Activated CD4-positive, alpha-beta T cell treated with anti-CD3 and anti-CD28 coated beads, Interleukin-2, Interleukin-6, amounts not matched to agents 100 ng/mL and 50 ng/mL, durations not matched to agents 16 hours and 8 hours (primary cell): ENCODE data around the gene RRAD.
A peak's percentile ranks its signal among the peaks of the same experiment; 100 is the strongest.

ENCODE experiments used
- DNase-seq: peaks from one replicate; pipeline ENCODE4 v3.0.0-alpha.2; 2020

RRAD gene

DNA sequence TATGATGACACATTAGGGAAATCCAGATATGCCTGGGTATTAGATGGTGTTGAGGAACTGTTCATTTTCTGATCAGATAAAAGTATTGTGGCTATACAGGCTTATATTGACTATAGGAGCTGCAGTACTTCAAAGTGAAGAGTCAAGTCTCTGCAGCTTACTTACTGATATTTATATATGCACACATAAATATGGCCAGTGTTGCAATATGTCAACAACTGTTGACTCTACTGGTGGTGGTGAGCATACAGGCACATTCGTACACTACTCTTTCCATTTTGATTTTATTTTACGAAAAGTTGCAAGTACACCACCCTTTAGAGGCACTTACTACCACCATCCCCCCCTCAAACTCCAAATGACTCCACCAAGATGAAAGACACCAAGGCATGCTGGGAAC is 6.3 kb upstream of the RRAD start:
- DNase-seq, result no peak

DNA sequence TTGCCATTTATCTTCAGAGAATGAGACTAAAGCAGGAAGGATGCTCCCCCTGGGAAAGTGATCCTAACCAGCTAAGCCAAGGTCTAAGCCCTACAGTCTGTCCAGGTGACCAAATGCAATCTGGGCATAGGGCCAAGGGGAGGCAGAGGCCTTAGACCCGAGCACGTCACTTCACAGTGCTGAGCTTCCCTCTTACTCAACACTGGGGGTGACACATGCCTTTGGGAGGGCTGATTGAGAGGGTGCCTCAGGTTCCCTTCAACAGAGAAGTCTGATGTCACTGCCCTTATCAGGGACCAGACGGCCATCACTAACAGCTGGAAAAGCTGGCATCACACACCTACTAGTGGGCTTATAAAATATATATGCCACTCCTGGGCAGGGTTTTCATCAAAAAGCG is 4.9 kb upstream of the RRAD start:
- DNase-seq, result no peak

DNA sequence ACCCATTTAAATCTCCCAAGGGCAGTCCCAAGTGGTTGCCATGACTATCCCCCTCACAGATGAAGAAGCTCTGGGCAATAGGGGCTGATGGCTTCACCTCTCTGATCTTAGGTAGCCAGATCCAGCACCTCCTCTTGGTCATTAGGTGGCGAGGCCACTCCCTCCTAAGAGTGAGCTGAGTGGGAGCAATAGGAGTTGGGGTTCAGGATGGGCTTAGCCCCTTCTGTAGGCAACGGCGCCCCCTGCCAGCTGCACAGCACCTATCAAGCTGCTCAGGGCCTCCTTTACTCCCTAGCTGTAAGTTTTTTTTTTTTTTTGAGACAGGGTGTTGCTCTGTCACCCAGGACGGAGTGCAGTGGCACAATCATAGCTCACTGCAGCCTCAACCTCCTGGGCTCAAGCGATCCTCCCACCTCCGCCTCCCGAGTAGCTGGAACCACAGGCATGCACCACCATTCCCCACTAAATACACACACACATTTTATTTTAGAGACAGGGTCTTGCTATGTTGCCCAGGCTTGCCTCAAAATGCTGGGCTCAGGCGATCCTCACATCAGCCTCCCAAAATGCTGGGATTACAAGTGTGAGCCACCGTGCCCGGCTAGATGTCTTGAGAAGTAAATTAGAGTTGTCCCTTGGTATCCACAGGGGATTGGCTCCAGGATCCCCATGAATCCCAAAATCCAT is 3.5 kb upstream of the RRAD start:
- peak; percentile 58 for DNase-seq

DNA sequence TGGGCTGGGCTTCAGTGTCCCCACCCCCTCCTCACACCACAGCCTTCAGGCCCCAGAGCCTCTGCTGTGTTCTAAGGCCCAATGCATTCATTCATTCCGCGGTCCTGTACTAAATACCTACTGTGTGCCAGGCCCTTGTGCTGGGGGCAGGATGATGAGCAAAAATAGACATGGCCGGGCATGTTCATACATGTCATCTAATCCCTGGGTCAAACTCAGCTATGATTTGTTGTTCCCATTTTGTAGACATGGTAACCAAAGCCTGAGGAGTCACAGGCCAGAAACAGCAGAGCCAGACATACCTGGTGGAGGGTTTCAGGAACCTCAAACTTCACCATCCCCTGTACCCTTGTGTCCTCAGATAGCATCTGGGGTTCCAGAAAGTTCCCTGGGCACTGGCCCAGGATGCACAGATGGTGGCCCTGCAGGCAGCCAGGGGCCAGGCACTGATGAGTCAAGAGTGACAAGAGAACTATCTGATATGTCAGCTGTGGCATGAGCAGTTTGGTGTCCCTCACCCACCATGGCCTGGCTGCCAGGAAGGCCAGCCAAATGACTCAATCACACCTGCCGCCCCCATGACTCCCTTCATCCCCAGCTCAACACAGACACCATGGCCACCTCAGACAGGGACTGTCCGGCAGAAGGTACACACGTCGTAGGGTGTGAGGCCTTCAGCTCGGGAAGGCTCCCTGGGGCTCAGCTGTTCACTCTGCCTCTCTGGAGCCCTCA is 2.7 kb upstream of the RRAD start:
- DNase-seq, result no peak

DNA sequence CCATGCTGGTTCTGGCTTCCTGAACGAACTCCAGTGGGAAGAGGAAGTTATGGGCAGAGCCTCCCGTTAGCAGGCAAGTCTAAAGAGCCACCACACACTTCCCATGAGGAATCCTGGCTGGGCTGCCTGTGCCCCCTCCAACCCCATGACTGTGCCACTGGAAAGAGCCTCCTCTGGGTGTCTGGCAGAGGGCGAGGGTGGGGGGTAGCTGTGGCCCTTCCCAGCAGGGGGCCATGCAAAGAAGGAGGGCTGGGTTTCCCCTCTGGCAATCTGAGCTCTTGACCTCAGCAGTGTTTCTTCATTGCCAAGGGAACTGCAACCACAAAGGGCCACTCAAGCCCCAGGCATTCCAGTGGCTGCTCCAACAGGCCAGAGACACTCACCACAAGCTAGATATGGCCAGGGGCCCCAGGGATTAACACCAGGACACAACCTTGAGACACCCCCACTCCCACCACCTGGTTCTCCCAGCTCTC is 1.7 kb upstream of the RRAD start:
- DNase-seq, result no peak

DNA sequence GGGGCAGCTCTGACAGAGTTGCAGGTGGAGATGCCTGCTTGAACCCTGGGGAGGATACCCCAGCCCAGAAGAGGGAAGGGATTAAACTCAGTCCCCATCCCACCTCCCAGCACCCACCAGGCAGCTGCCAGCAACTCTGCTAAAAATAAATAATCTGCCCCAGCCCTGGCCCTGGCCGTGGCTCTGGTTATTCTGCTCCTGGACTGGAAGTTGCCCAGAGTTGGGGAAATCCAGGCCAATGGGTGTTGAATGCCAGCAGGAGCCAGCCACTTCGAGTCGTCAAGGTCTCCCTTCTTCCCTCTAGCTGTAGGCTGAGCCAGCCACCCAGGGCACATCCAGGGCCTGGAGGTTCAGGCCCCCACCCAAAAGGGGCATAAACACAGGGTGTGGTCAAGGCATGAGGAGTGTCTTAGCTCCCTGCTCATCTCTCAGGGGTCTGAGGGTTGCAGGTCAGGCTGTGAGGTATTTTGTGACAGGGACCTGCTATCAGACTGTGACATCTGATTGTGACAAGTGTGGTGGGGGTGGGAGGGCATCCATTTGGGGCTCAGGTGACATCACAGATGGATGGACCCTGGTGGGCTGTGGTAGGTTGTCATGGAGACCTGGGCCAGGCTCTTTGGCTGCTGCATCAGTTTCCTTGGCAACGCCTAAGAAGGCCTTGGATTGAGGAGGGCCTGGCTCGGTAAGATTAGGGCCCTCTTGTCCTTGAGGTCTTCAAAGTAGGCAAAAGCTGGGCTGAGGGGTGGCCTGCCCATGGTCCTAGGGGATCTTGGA is 1.0 kb upstream of the RRAD start:
- no peak for DNase-seq

DNA sequence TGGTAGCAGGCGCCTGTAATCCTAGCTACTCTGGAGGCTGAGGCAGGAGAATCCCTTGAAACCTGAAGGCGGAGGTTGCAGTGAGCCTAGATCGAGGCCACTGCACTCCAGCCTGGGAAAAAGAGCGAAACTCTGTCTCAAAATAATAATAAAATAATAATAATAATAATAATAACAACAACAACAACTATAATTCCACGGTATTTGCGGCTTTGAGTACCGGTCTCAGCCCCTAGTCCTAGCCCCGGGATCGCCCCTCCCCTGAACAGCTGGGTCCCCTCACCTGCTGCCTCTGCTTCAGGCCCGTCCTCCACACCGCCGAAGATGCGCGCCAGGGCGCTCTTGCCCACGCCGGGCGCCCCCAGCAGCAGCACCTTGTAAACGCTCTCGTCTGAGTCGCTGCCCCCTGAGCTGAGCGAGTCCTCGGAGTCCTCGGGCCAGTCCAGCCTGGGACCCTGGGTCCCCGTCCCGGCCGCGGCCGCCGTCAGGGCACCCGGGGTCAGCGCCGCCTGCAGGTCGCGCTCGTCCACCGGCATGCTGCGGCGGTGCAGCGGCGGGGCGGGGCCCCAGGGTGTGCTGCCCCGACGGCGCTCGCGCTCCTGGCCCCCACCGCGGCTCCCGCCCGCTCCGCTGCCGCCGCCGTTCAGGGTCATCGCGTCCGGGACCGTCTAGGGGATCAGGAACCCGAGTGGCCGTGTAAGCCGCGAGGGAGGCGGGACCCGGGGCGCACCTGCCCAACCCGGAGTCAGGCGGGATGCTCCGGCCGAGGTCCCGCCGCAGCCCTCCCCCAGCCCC is 611 bp downstream of the RRAD start:
- peak; percentile 44 for DNase-seq

DNA sequence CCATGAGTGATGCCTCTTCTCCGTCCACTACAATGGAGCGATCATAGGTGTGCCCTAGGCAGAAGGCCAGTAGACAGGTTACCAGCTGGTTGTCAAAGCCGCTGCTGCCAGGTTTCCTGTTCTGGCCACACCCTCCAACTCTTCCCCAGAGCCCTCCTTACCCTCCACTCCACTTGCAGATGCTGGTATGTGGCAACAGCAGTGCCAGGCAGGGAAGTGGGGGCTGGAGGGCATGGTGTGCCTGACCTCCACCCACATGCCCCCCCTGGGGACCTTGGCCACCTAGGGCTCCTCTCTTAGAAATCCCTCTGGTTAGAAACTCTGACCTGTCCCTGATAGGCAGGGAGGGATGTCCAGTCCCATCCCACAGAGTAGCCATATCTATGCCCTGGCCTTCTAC is 1.5 kb downstream of the RRAD start:
- DNase-seq, result no peak

DNA sequence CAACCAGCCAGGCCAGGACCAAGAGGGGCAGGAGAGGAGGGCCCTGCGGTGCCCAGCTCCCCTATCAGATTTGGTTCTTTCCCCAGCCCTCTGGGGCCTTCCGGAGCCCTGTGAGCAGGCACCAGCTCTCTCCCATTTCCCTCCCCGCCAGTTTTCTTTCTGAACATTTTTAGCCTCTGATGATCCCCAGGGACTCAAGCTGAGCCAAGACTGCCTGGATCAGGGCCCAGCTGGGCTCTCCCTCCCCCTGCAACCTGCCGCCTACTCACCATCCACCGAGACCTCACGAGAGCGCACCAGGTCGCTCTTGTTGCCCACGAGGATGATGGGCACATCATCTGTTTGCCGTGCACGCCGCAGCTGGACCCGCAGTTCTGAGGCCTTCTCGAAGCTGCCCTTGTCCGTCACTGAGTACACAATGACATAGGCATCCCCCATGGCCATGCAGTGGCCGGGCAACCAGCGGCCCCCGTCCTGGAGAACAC is 2.0 kb downstream of the RRAD start:
- no peak for DNase-seq

DNA sequence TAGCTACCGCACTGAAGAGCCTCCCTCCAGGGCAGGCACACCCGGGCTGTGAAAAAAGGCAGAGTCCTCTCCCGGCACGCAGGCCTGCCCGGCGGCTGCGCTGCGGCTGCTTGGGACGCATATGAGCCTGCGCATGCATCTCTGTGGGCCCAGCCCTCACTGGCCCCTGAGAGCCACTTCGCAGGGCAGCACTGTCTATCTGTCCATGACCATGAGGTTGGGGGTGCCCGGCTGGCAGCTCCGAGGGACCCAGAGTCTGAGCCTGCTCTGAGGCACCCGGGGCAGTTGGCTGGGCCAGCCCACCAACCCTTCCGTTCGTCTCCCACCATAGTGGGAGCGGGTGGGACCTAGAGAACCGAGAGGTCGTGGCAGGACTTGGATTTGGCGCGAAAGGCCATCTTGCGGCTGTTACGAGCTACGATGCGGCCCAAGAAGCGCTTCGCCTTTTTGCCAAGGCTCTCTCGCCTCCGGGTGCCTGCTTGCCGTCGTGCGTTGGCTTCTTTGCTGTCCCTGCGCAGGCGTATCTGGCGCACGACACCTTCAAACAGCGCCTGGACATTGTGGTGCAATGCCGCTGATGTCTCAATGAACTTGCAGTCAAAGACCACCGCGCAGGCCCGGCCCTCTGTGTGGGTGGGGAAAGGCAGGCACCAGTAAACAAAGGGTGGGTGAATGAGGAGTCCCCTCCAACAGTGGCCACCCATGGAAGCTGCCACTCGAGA is 3.4 kb downstream of the RRAD start:
- DNase-seq, result no peak

DNA sequence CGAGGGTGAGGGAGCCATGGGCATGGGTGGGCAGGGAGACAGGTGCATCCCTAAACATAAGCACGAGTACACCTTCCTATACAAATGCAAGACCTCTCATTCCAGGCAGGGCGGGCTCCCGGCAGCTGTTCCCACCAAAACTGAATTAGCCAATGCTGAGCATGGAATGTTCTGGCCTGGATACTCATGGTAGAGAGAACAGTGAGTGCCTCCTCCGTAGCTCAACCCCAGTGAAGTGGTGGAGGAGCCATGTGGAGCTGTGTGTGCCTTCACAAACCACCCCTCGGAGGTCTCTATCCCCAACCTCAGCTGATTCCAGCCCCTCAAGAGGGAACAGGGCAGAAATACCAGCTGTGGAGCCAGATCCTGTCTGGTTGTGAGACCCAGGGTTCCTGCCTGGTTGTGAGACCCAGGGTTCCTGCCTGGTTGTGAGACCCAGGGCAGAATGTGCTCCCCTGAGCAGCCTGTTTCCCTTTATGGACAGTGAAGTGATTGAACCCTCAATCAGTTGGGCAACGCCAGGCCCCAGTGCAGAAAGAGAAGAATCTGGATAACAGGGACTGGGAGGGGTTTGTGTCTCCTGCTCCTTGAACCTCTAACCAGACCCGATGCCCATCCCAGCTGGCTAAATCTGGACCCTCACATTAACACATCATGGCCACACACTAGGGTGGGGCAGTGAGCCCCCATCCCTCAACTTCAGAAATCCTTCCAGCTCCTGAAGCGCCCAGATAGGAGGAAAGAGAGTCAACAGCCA is 4.2 kb downstream of the RRAD start:
- DNase-seq, result no peak

DNA sequence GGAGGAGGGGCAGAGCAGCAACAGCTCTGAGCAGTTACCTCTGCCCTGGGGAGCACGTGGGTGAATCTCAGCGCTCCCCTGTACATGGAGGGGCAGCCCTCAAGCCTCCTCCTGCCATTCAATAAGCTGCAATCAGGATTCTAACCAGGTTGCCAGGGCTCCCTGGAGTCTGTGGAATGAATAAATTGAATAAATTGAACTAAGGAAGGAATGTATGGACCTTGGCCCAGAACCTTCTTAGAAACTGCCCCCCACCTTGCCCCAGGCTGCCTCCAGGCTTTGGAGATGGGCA is 5.1 kb downstream of the RRAD start:
- DNase-seq, result no peak

DNA sequence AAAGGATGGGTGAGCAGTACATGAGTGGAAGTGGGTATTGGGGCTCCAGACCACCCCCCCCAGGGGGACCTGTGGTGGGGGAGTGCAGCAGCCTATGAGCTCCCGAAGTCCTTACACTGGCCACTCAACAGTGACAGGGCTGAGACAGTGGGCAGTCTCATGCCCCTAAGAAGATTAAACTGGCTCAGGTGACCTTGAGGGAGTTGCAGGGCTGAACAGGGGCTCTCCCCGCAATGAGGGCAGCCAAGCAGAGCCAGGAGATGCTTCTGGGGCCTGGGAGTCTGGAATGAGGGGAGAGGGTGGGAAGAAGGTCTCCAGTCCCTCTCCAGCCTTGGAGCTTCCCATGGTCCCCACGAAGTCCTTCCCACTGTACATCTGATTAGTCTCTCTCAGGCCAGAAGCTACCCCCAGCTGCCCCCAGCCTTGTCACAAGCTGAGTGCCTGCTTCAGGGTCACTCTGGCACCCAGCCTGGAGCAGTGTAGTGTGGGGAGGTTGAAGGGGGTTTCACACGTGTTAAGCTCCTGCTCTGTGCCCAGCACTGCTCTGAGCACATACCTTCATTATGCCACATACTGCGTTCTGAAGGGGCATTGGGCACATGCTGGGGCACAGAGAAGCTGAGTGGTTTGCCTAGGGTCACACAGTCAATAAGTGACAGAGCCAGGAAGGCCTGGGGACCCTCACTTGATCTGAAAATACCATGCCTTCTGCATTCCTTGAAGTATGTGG is 5.6 kb downstream of the RRAD start:
- no peak for DNase-seq

DNA sequence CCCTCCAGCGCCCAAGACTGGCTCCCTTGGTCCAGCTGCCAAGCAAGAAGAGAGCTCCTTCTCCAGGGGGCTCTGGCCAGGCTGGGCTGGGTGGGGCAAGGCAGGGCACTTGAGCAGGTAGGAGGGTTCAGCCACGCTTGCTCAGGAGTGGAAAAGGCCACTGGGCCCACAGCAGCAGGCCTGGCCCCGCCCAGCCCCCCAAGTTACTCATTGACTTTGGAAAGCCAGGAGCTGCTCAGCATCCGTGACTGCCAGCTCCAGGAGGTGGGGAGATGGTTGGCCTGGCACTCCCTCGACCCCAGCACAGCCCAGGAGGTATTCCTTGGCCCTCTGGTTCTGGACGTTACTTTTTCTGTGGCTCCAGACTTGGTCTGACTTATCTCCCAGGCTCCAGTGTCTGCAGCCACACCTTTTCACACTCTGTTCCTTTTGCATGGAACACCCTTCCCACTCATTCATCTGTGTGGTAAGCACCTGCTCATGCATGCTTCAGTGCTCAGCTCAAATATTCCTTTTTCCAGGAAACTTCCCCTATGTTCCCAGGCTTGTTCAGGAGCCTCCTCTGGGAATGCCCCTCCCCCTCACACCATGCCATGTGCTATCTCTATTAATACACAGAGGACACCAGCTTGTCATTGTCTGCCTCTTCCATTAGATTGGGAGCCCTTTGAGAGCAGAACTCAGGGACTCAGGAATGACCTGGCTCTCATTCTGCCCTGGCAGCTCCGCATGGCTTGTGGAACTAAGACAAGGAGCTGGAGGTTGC is 6.3 kb downstream of the RRAD start, which contains the start of gene CDH16:
Gene CDH16 (minus strand): TSS at position 83 of the 766 bp plus-strand sequence. CDS start 820 bp downstream, outside the sequence.
- DNase-seq, result no peak

DNA sequence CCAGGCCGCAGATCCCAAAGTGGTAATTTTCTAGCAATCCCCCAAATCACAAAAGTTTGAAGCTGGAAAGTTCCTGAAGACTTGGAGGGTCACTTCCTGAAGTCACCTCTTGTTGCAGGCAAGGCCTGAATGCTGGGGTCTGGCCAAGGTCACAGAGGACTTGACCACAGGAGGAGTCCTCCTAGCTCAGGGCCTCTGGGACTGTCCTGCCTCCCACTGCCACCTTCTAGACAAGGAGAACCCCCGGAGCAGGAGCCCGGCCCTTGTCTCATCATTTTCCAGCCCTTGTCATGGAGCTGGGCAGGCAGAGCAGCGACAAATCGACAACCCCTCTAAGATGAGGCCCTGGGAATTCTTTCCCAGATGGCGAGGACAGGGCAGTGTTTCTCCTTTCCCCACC is 7.0 kb downstream of the RRAD start:
- DNase-seq, result no peak

DNA sequence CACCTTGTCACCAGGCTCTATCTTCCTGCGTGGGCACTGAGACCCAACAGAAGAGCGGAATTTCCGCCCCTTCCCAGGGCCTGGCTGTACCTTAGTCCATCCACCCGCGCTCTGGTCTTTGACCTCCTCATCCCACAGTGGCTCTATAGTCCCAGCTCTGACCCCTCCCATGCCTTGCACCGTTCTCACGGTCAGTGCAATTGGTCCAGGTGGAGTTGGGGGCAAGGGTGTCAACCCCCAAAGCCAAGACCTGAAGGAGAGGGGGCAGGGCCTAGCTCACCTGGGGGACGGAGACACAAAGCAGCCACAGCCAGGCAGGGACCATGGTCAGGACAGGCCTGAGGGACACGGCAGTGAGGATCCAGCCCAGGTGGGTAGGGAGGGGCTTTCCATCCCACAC is 7.6 kb downstream of the RRAD start:
- DNase-seq, result no peak

DNA sequence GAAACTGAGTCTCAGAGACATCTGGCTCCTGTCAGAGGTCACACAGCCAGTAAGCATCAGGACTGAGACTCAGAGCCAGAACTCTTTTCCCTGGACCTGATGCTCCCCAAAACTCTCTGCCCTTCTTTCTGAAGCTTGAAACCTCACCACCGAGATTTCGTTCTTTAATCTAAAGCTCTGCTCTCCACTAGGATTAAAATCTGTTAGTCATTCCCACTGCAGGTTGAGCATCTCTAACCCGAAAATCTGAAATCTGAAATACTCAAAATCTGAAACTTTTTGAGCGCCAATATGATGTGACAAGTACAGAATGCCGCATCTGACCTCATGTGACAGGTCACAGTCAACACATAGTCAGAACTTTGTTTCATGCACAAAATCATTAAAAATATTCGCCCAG is 8.8 kb downstream of the RRAD start:
- DNase-seq, result no peak

DNA sequence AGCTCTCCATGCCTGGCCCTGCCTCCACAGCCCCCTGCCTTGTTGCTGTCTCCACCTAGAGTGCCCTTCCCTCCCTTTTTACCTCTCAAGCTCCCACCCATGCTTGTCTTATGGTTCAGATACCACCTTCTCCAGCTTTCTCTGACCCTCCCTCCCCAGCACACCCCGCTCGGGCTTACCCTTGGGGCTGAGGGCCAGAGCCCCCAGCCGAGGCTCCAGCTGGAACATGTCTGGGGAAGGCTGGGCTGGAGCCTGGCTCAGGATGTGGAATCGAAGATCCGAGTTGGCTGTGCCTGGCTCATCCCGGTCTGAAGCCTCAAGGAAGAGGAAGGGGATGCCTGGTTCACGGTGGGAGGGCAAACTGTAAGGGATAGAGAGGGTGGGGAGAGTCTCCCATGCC is 10.3 kb downstream of the RRAD start:
- no peak for DNase-seq

DNA sequence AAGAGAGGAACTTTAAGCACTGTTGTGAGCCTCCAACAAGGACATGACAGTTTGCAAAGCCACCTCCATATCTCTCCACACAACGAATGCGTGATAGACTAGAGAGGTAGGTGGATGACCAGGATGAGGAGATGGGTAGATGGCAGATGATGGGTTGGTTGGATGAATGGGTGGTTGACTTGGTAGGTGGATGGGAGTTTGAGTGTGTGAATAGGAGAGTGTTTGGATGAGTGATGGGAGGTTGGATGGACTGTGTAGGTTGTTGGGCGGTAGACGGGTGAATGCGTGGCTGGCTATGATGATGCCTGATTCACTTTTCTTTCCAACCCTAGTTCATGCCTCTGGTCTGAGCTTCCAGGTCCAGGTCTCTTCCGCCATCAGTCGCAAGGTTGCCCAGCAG is 10.8 kb downstream of the RRAD start:
- DNase-seq, result no peak

DNA sequence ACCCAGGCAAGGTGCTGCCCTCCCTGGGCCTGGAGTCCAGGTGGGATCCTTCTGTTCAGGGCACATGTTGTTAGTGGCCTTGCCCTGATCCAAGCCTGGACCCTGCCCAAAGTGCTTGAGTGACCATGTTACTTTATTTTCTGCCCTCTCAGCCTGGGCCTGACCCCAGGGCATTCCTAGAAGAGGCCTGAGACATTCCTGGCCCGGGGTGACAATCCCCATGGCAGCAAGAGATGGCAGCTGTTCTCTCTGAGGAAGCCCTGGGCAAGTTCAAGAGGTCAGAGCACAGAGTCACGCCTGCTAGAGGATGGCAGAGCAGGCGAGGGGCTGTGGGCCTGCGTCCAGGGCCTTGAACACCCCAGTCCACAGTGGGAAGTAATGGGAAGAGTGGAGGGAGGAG is 11.6 kb downstream of the RRAD start:
- DNase-seq, result no peak
